GM19468 (cell line): ENCODE measurements around the gene DDX41.
"Not testable (repeated sequence)": the region's sequence is repeated elsewhere in the genome, so short reads cannot be mapped to it uniquely, and the experiment has no call there.

Experiments used
- ATAC-seq: cut with Tn5 transposase; IDR thresholded peaks from one replicate; pipeline ENCODE4 v1.9.1; 2021; ENCODE audit warnings: mild to moderate bottlenecking, moderate library complexity, moderate number of reproducible peaks; ENCODE audit not compliant: unreplicated experiment; ENCODE audit errors: extremely low read depth

The DDX41 gene

GRCh38 chr5:177538876-177539275 lies 22.1 kb upstream of the DDX41 start:
- no peak for ATAC-seq

- ATAC-seq: no peak
Measured at GRCh38 chr5:177537389-177538361, 20.9 kb upstream of the DDX41 start.

GRCh38 chr5:177536386-177536785 lies 19.6 kb upstream of the DDX41 start:
- ATAC-seq: no peak

GRCh38 chr5:177535125-177535524 lies 18.4 kb upstream of the DDX41 start:
- no peak for ATAC-seq

DNA sequence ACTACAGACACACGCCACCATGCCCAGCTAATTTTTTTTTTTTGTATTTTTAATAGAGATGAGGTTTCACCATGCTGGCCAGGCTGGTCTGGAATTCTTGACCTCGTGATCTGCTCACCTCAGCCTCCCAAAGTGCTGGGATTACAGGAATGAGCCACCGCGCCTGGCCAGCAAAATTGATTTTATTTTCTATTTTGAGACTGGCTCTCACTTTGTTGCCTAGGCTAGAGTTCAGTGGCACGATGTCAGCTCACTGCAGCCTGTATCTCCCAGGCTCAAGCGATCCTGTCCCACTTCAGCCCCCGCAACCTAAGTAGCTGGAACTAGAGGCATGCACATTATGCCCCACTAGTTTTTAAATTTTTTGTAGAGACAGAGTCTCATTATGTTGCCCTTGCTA lies 17.7 kb upstream of the DDX41 start:
- not testable (repeated sequence) for ATAC-seq

DNA sequence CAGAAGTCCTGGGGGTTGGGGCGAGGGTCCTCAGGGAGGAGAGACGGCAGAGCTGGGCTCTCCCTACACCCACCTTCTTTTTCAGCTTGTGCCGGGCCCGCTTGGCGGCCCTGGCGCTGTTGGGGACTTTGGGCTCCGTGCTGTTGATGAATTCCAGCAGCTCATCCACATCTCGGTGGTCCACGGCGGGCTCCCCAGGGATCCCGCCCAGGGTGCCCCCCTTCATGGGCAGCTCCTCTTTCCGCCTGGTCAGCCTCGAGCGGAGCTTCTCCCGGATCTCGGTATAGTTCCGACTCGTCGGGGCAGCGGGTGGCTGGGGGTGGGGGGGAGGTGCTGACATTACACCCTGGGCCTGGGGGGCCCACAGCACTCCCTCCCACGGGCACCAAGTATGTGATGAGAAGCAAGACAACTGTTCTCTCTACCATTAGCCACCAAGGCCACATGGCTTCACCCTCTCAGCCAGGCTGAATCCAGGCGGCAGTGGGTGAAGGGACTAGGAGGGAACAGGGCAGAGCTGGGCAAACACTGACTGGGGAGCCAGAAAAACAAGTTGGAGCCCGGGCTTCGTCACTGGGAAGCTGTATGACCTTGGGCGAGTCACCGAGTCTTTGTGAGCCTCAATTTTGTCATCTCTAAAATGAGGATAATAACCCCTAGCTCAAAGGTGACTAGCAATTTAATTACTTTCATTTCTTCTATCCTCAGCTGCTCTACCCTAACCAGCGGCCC lies 14.6 kb upstream of the DDX41 start:
- no peak for ATAC-seq

DNA sequence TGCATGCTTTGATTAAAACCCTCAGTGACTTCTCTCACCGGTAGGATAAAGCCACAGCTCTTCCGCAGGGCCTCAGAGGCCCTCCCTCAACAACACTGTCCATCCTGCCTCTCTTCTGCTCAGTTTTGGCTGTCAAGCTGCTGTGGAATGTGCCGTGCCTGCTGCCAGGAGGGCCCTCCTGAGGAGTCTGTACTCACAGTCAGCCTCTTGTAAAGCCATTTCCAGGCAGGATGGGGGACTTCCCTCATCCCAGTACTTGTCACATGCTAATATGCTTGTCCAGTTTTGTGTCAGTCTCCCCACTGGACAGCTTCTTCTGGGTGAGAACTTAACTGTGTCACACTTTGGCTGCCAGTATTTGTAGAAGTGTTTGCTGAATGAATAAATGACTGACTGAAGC lies 13.9 kb upstream of the DDX41 start:
- ATAC-seq: no peak

- ATAC-seq: no peak
Measured at GRCh38 chr5:177529247-177530203, 12.8 kb upstream of the DDX41 start.

DNA sequence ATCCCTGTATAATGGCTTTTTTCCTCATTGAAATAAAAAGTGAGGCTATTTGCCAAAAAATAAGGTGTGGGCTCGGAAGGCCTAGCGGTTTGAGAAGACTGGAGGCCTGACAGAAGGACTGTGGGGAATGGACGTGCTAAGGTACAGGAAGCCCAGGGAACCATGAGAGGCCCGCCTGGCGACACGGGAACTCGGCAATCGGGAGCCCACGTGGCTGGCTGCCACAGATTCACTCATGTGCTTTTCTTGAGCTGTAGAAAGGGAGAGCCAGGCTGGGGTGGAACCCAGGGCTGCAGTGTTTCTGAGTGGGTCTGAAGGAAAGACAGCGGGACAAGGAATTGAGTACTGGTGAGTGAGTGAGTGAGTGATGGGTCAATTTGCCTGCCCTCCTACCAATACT lies 11.9 kb upstream of the DDX41 start:
- no peak for ATAC-seq

DNA sequence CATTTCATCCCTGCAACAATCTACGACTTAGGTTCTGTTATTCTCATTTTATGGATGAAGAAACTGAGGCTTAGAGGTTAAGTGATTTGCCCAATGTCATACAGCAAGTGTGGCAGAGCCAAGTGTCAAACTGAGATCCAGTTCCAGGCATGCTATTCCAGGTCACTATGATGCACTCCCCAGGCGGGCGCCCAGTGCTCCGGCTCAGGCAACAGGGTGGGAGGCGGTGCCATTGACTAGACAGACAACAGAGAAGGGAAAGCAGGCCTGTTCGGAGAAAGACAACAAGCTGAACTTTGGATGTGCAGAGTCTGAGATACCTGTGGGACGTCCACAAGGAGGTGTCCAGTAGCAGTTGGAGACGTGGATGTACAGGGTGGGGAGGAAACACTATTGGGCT lies 10.8 kb upstream of the DDX41 start:
- no peak for ATAC-seq

DNA sequence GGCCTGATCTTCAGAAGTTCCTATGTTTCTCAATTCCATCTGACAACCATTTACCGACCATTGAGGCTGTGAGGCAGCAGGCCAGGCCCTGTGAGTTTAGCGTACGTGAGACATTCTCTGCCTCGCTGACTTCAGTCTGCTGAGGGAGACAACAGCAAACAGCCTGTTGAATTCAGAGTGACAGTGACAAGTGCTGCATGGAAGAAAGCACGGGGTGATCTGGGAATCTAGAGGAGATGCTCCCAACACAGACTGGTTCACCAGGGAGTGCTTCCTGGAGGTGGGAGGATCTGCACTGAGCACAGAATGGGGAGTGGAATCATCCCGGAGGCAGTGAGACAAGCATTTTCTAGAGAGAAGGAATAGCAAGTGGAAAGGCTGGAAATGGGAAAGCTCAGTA lies 10.0 kb upstream of the DDX41 start:
- no peak for ATAC-seq

GRCh38 chr5:177526191-177526590 lies 9.4 kb upstream of the DDX41 start:
- ATAC-seq: no peak

GRCh38 chr5:177524941-177525655 lies 8.3 kb upstream of the DDX41 start:
- no peak for ATAC-seq

- ATAC-seq: no peak
Measured at GRCh38 chr5:177524539-177524900, 7.8 kb upstream of the DDX41 start.

- no peak for ATAC-seq
Measured at GRCh38 chr5:177523711-177524538, 7.2 kb upstream of the DDX41 start.

GRCh38 chr5:177520916-177521513 lies 4.3 kb upstream of the DDX41 start:
- ATAC-seq: no peak

GRCh38 chr5:177520271-177520670 lies 3.5 kb upstream of the DDX41 start:
- no peak for ATAC-seq

- no peak for ATAC-seq
Measured at GRCh38 chr5:177519463-177520235, 2.9 kb upstream of the DDX41 start.
